MCF 10A (cell line): Measurements from ENCODE around the gene TGFBI. TPM values are rescaled to one million over a fixed set of nuclear protein-coding genes. Genes with fewer than 3 reads are reported as not detected.

Experiments
- BruUV-seq: library from RNA; stranded (reverse); fragments of 400-500 nt; replicated peaks from 2 replicates; lab custom pipeline; 2021; lab: Mats Ljungman, UMichigan
- CTCF ChIA-PET: fragments of 300-600 bp; sonication (Branson Sonifier 250); formaldehyde crosslinking; extraction: SDS; loops from one replicate; lab custom pipeline; 2021; ENCODE audit warnings: antibody characterized with exemption, inconsistent platforms; lab: Yijun Ruan, JAX
- POLR2A ChIA-PET: fragments of 300-600, 350-650 bp; sonication (Branson Sonifier 250); formaldehyde crosslinking; extraction: SDS; loops from one replicate; lab custom pipeline; 2020; ENCODE audit warnings: antibody characterized with exemption, inconsistent platforms; lab: Yijun Ruan, JAX
- DNase-seq: peaks from one replicate; pipeline ENCODE4 v3.0.0-alpha.2; 2018; ENCODE audit not compliant: unreplicated experiment
- H3K27ac Mint-ChIP-seq: one replicate; pipeline ENCODE4 v1.8.0; 2022; ENCODE audit warnings: mild to moderate bottlenecking, low read depth, mixed read lengths; ENCODE audit not compliant: unreplicated experiment
- H3K27me3 Mint-ChIP-seq: one replicate; pipeline ENCODE4 v1.8.0; 2022; ENCODE audit warnings: mixed read lengths; ENCODE audit not compliant: insufficient read depth, unreplicated experiment
- H3K36me3 Mint-ChIP-seq: one replicate; pipeline ENCODE4 v1.8.0; 2022; ENCODE audit warnings: mild to moderate bottlenecking, moderate library complexity, mixed read lengths; ENCODE audit not compliant: insufficient read depth, unreplicated experiment
- H3K4me1 Mint-ChIP-seq: one replicate; pipeline ENCODE4 v1.8.0; 2022; ENCODE audit warnings: mixed read lengths; ENCODE audit not compliant: insufficient read depth, unreplicated experiment
- H3K4me3 Mint-ChIP-seq: one replicate; pipeline ENCODE4 v1.8.0; 2022; ENCODE audit warnings: mild to moderate bottlenecking, moderate library complexity, mixed read lengths; ENCODE audit not compliant: unreplicated experiment
- H3K9me3 Mint-ChIP-seq: one replicate; pipeline ENCODE4 v1.8.0; 2022; ENCODE audit warnings: mixed read lengths; ENCODE audit not compliant: unreplicated experiment
- intact Hi-C: fragments of 100-400 bp; cut with micrococcal nuclease; formaldehyde crosslinking; loops from 2 replicates; pipeline ENCODE4 v1.14.1; 2022
- total RNA-seq: library from RNA; stranded (reverse); gene quantifications from 2 replicates; pipeline ENCODE4 v1.2.3, GENCODE V29; 2022
- TF ChIP-seq, protein P1 (sequence below): fragments of 200-600 bp; IDR thresholded peaks from one replicate; pipeline ENCODE4 v1.8.0; 2022; ENCODE audit warnings: antibody characterized with exemption, mild to moderate bottlenecking; ENCODE audit not compliant: unreplicated experiment

TGFBI gene
- total RNA-seq, 1 experiment from 2014 or later, result 892 TPM

DNA sequence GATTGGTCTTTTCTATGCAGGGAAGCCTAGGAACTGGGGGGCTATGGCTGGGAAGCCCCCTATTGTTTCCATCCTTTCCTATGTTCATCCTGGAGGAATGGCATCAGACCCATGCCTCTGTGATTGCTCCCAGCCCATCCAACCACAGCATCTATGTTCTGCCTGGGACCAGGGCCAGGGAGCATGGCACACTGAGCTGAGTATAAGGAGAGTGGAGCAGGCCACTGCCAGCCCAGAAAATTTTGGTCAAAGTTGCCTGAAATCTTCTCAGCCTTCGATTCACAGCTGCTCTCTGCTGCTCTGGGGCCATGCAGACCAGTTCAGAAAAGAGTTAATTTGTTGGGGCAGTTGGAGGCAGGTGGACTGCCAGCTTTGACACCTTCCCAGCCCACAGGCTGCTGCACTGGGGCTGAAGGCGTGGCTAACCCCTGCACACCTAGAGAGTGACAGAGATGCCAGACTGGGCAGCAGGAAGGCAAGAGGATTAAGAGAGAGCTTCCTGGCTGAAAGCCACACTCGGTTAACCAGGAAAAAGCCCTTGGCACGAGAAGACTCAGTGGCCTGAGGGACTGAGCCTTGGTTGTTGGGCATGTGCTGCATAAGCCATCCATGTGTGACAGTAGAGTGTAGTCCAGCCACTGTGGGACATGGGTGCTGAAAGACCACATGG is 12.1 kb downstream of the TGFBI start:
- peak; percentile 82 for DNase-seq
- Mint-ChIP-seq H3K27ac (peak overlapping the region; percentile 29), H3K4me1 (peaks cover 50% of the 10 kb centered on the region), H3K4me3 (no peak overlapping the region), H3K27me3 (no peaks in the 10 kb centered on the region), H3K36me3 (peaks cover 99% of the 10 kb centered on the region), H3K9me3 (peaks cover 6% of the 10 kb centered on the region)
- BruUV-seq, result no TSS peak
- intact Hi-C loops, result no loop called here
- CTCF ChIA-PET, result interaction anchor here (0.7 to 18.0 kb wide), 9 partner anchors 22 to 153 kb away, joined by 3 to 171 read pairs (median 4); no protein-coding TSS in a partner anchor
- TF ChIP-seq, protein P1, sequence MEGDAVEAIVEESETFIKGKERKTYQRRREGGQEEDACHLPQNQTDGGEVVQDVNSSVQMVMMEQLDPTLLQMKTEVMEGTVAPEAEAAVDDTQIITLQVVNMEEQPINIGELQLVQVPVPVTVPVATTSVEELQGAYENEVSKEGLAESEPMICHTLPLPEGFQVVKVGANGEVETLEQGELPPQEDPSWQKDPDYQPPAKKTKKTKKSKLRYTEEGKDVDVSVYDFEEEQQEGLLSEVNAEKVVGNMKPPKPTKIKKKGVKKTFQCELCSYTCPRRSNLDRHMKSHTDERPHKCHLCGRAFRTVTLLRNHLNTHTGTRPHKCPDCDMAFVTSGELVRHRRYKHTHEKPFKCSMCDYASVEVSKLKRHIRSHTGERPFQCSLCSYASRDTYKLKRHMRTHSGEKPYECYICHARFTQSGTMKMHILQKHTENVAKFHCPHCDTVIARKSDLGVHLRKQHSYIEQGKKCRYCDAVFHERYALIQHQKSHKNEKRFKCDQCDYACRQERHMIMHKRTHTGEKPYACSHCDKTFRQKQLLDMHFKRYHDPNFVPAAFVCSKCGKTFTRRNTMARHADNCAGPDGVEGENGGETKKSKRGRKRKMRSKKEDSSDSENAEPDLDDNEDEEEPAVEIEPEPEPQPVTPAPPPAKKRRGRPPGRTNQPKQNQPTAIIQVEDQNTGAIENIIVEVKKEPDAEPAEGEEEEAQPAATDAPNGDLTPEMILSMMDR, result no peak
- POLR2A ChIA-PET, result interaction anchor here (0.6 to 37.2 kb wide), 7 partner anchors 9 to 120 kb away, joined by 3 to 1604 read pairs (median 3); partner anchors contain the start of gene TGFBI

- BruUV-seq, result no TSS peak
- no peak for DNase-seq
- H3K36me3 Mint-ChIP-seq, result peaks cover 99% of the 10 kb centered on the region
- ChIA-PET CTCF (interaction anchor here (0.7 to 18.0 kb wide), 5 partner anchors 11 to 101 kb away, joined by 4 to 171 read pairs (median 4); no protein-coding TSS in a partner anchor), POLR2A (interaction anchor here (1.0 to 37.2 kb wide), 4 partner anchors 10 to 60 kb away, joined by 3 to 1604 read pairs (median 184); partner anchors contain the start of gene TGFBI)
- peak overlapping the region; percentile 75 for H3K27ac Mint-ChIP-seq
- TF ChIP-seq, protein P1, result no peak
- peaks cover 6% of the 10 kb centered on the region for H3K9me3 Mint-ChIP-seq
- H3K27me3 Mint-ChIP-seq, result no peaks in the 10 kb centered on the region
- H3K4me1 Mint-ChIP-seq, result peaks cover 37% of the 10 kb centered on the region
- intact Hi-C loops, result no loop called here
- H3K4me3 Mint-ChIP-seq, result no peak overlapping the region
These were observed 13.4 kb downstream of the TGFBI start for GRCh38 chr5:136042156-136042555.

- Mint-ChIP-seq H3K36me3 (peaks cover 99% of the 10 kb centered on the region), H3K4me1 (peaks cover 32% of the 10 kb centered on the region), H3K27me3 (no peaks in the 10 kb centered on the region), H3K9me3 (peaks cover 3% of the 10 kb centered on the region), H3K4me3 (no peak overlapping the region), H3K27ac (peak overlapping the region; percentile 75)
- intact Hi-C loops, result no loop called here
- CTCF ChIA-PET, result interaction anchor here (0.6 to 18.0 kb wide), 8 partner anchors 9 to 635 kb away, joined by 3 to 171 read pairs (median 4); no protein-coding TSS in a partner anchor
- TF ChIP-seq, protein P1, result no peak
- no peak for DNase-seq
- POLR2A ChIA-PET, result interaction anchor here (20.1 to 37.2 kb wide), 2 partner anchors 15 to 32 kb away, joined by 364 to 1604 read pairs; partner anchors contain the start of gene TGFBI
- BruUV-seq, result no TSS peak
These were observed 13.9 kb downstream of the TGFBI start for GRCh38 chr5:136042665-136043121.

DNA sequence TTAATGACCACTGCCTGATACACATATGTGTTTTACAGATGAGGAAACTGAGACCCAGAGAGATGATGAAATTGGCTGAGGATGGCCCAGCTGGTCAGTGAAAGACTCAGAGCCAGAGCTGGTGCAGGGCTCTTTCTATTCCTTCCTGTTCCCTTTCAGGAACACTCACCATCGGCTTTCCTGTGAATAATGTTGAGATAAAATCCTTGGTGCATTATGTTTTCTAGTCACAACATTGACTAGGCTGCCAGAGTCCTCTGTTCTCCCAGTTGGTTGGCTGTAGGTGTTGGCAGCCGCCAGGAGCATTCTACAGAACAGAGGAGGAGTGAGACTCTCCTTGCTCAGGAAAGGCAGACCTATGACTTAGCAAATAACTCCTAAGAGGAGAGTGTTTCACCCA is 14.8 kb downstream of the TGFBI start:
- CTCF ChIA-PET, result interaction anchor here (0.5 to 1.4 kb wide), 8 partner anchors 8 to 209 kb away, joined by 3 to 7 read pairs (median 3); partner anchors contain the start of gene SLC25A48
- intact Hi-C loops, result no loop called here
- H3K27ac Mint-ChIP-seq, result peak overlapping the region; percentile 75

More for the DNA sequence above, 14.8 kb downstream of the TGFBI start:
- Mint-ChIP-seq H3K27me3 (no peaks in the 10 kb centered on the region), H3K4me3 (no peak overlapping the region), H3K36me3 (peaks cover 99% of the 10 kb centered on the region), H3K4me1 (peaks cover 30% of the 10 kb centered on the region), H3K9me3 (no peaks in the 10 kb centered on the region)
- BruUV-seq, result no TSS peak
- TF ChIP-seq, protein P1, result no peak
- DNase-seq, result no peak
- POLR2A ChIA-PET, result interaction anchor here (1.3 to 37.2 kb wide), 3 partner anchors 14 to 152 kb away, joined by 4 to 1604 read pairs (median 364); partner anchors contain the start of gene TGFBI
